Vagina (tissue), 2 donors: Measurements from ENCODE around the gene STING1.

Experiments
- CTCF ChIP-seq, 3 experiments: fragments of 450-650 bp in 2 of 3; fragments of 200-600 bp in 1 of 3; sonication (generic) in 1 of 3; IDR thresholded peaks; one replicate each; pipeline ENCODE4 v1.5.1; 2017 to 2019; ENCODE audit warnings: antibody characterized with exemption in 3 of 3, mild to moderate bottlenecking in 2 of 3, moderate library complexity in 2 of 3
- POLR2A ChIP-seq, 2 donors: fragments of 450-650 bp; IDR thresholded peaks; one replicate each; pipeline ENCODE4 v1.6.1; 2017; ENCODE audit warnings: antibody characterized with exemption in 2 of 2, mild to moderate bottlenecking in 2 of 2, moderate library complexity in 2 of 2
- POLR2AphosphoS5 ChIP-seq, 2 donors: sonication (generic); formaldehyde crosslinking; IDR thresholded peaks; one replicate each; pipeline ENCODE4 v1.9.0; 2017; ENCODE audit warnings: antibody characterized with exemption in 2 of 2, mild to moderate bottlenecking in 2 of 2, low read depth in 1 of 2; ENCODE audit not compliant: insufficient read depth in 1 of 2

GRCh38 chr5:139445325-139446170 lies 37.0 kb downstream of the STING1 start:
- TF ChIP-seq CTCF (IDR thresholded peaks at IDR 0.05) (no peak), POLR2AphosphoS5 (IDR thresholded peaks at IDR 0.05; ENCODE audit: insufficient read depth in 1 of 2, low read depth in 1 of 2) (no peak), POLR2A (IDR thresholded peaks at IDR 0.05) (no peak)
